Measurements from ENCODE around the gene CORO1C.

CORO1C gene

DNA sequence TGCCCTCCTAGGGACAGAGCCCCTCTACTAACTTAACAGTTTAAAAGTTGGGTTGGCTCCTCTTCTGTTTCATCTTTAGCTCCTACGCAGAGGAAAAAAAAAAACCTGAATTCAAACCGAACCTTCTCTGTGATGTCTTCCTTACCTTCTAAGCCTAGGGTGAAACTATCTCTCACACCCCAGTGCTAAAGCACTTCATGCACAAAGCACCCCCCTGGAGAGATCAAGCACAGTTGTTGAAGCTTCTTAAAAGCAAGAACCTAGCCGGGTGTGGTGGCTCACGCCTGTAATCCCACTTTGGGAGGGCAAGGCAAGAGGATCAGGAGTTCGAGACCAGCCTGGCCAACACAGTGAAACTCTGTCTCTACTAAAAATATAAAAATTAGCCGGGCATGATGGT lies 37.6 kb downstream of the CORO1C start:
- H3K27ac ChIP-seq = no peak overlapping the region
- TF ChIP-seq, protein P1, sequence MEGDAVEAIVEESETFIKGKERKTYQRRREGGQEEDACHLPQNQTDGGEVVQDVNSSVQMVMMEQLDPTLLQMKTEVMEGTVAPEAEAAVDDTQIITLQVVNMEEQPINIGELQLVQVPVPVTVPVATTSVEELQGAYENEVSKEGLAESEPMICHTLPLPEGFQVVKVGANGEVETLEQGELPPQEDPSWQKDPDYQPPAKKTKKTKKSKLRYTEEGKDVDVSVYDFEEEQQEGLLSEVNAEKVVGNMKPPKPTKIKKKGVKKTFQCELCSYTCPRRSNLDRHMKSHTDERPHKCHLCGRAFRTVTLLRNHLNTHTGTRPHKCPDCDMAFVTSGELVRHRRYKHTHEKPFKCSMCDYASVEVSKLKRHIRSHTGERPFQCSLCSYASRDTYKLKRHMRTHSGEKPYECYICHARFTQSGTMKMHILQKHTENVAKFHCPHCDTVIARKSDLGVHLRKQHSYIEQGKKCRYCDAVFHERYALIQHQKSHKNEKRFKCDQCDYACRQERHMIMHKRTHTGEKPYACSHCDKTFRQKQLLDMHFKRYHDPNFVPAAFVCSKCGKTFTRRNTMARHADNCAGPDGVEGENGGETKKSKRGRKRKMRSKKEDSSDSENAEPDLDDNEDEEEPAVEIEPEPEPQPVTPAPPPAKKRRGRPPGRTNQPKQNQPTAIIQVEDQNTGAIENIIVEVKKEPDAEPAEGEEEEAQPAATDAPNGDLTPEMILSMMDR (conservative IDR thresholded peaks at IDR 0.05) = no peak

DNA sequence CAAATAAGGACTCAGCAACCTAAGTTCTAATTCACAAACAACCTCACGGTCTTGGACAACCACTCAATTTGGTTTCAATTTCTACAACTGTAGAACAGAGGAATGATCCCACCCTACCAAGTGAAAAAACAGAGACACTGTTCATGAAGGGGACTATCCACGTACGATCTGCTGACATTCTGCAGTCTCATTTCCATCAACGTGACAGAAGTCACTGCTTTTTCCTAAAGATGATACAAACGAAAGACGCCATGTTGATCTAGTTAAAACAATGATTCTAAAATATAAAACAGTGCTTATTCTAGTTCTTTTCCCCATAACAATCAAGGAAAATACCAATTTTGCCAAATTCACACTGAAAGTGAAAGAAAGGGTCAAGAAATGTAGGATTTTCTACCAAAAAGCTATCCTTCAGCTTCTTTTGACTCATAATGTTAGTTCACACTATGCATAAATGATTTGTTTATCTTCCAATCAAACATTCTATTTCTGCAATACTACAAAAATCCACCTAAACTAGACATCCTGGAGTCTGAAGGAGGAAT lies 38.1 kb downstream of the CORO1C start:
- TF ChIP-seq, protein P1 (conservative IDR thresholded peaks at IDR 0.05) = no peak
- H3K27ac ChIP-seq = peak overlapping the region; percentile 88

DNA sequence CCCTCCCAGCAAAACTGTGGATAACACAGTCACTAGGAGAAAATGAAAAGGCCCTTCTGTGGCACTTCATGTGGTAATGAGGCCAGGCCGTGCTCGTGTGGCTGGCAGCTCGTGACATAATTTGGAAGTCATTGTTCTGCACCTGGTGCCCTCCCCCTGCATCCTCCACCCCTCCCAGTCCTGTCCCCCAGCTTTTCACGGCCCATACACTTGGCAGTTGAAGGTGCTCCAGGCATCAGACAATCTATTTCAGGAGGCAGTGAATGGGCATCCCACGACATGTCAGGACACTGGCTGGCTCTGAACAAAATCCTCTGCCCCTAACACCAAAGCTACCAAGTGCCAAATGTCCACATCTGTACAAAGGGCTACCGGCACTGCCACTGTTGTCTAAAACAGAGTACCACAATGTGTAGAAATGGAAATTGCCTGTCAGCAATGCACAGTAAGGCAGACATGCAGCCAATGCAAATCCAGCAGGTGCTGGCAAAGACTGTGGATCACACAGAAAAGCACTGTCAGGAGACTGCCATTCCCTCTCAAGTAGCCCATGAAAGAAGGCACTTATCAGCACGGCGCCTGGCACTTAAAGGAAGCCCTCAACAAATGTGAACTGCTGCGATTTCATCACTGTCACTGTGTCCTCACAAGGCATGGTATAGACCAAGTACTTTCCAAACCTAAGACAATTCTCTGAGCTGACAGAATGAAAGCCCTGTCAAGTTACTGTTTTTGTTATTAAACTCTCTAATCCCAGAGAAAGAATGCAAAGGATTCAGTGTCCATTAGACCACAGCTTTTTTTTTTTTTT lies 39.1 kb downstream of the CORO1C start:
- H3K27ac ChIP-seq = peak overlapping the region; percentile 88
- TF ChIP-seq, protein P1 (conservative IDR thresholded peaks at IDR 0.05) = no peak

DNA sequence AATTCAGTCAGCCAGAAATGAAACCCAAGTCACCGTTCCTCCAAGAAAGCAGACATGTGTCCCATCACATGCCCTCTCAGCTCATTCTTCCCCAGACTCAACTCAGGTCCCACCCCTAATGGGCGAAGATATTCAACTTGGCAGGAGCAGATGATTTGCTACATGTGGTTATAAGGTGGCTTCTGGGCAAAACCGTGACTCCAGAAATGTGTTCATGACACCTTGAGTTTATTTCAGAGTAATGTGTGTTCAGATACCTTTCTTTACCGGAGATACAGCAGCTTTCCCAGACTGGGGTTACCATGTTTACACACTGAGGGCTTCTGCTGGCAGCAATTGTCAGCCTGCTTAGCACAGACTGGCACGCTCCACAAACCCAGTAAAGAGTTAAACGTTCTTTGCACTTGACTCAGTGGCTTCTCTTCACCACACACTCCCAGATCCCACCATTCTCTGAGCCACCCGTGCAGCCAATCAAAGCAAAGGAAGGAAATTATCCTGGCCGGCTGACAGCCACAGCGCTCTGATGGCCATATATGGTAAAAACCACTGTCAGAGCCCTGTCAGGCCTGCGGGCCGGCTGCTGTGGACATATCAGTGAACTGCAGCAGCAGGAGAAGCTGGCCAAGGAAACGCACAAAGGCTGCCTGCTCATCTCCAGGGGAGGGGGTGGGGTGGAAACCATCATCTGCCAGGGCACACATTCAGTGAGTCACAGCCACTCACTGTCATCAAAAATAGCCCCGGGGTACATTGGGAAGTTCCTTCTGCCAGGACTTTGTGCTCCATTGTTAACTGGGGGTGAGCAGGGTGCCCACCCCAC lies 39.9 kb downstream of the CORO1C start:
- H3K27ac ChIP-seq = peak overlapping the region; percentile 88
- TF ChIP-seq, protein P1 (conservative IDR thresholded peaks at IDR 0.05) = peak; percentile 65

GRCh38 chr12:108690542-108691174 lies 40.7 kb downstream of the CORO1C start:
- H3K27ac ChIP-seq = peak overlapping the region; percentile 88
- TF ChIP-seq, protein P1 (conservative IDR thresholded peaks at IDR 0.05) = no peak

- peak overlapping the region; percentile 88 for H3K27ac ChIP-seq
These were observed 41.2 kb downstream of the CORO1C start for GRCh38 chr12:108690191-108690518.

More at GRCh38 chr12:108690191-108690518, 41.2 kb downstream of the CORO1C start:
- TF ChIP-seq, protein P1 (conservative IDR thresholded peaks at IDR 0.05) = no peak
